Lower leg skin (tissue), 4 donors: ENCODE results near the gene MAP3K20. TPM values are rescaled to one million over a fixed set of nuclear protein-coding genes. Genes with fewer than 3 reads are reported as not detected.

Source experiments
- DNase-seq, 2 donors: peaks; one replicate each; pipeline ENCODE4 v3.0.0-alpha.2; 2019; ENCODE audit warnings: low spot score in 2 of 2
- H3K4me3 ChIP-seq: fragments of 200-600 bp; sonication (generic); 2 replicates; pipeline ENCODE4 v1.5.1; 2017; ENCODE audit warnings: mild to moderate bottlenecking, low read depth; ENCODE audit not compliant: poor library complexity, severe bottlenecking
- CTCF ChIP-seq, 3 donors: fragments of 450-650 bp; IDR thresholded peaks; one replicate each; pipeline ENCODE4 v1.5.1; 2016; ENCODE audit warnings: antibody characterized with exemption in 3 of 3, mild to moderate bottlenecking in 3 of 3, moderate library complexity in 2 of 3
- POLR2A ChIP-seq, 2 donors: fragments of 450-650 bp; IDR thresholded peaks; one replicate each; pipeline ENCODE4 v1.6.1; 2016 to 2017; ENCODE audit warnings: antibody characterized with exemption in 2 of 2, mild to moderate bottlenecking in 1 of 2, moderate library complexity in 1 of 2
- WGBS, 2 donors: methylation state at CpG; one replicate each; pipeline ENCODE4 v1.1.5; 2018; 5-methylcytosine and 5-hydroxymethylcytosine counted together
- intact Hi-C: fragments of 100-400 bp; cut with DNase I; formaldehyde crosslinking; loops from one replicate; pipeline ENCODE4 v1.15.0; 2023; ENCODE audit warnings: low total_unique reads
- total RNA-seq, 4 donors: library from RNA; depleted of rRNA; stranded (reverse); fragments of >200 nt; gene quantifications; one replicate each; pipeline ENCODE4 v1.1.0, GENCODE V29; 2016

MAP3K20 gene
- total RNA-seq, 4 donors from 2014 or later = 30.9 to 40.3 (median 37.3) TPM

GRCh38 chr2:173094731-173095130, 19.1 kb downstream of the MAP3K20 start:
- intact Hi-C loops = no loop called here
- 74 to 77% methylated on average over 1 of the region's 1 CpG for whole genome bisulfite sequencing, 2 donors
- no peak overlapping the region for H3K4me3 ChIP-seq
- no peak for DNase-seq
- TF ChIP-seq CTCF (IDR thresholded peaks at IDR 0.05) (no peak), POLR2A (IDR thresholded peaks at IDR 0.05) (no peak)

- no peak for DNase-seq
- WGBS, 2 donors = 94 to 100% methylated on average over 1 of the region's 1 CpG
- no peak for TF ChIP-seq CTCF (IDR thresholded peaks at IDR 0.05)
- no peak for TF ChIP-seq POLR2A (IDR thresholded peaks at IDR 0.05)
- no peak overlapping the region for H3K4me3 ChIP-seq
- intact Hi-C loops = no loop called here
Observed at GRCh38 chr2:173095356-173095755, 19.7 kb downstream of the MAP3K20 start.

- DNase-seq = no peak
- 98 to 100% methylated on average over 2 of the region's 2 CpGs for WGBS, 2 donors
- TF ChIP-seq CTCF (IDR thresholded peaks at IDR 0.05) = no peak
- no peak for TF ChIP-seq POLR2A (IDR thresholded peaks at IDR 0.05)
- intact Hi-C loops = no loop called here
- no peak overlapping the region for H3K4me3 ChIP-seq
Observed at GRCh38 chr2:173099271-173099670, 23.6 kb downstream of the MAP3K20 start.

- intact Hi-C loops = no loop called here
Observed at GRCh38 chr2:173099804-173100203, 24.2 kb downstream of the MAP3K20 start.

GRCh38 chr2:173101687-173102086, 26.0 kb downstream of the MAP3K20 start:
- TF ChIP-seq POLR2A (IDR thresholded peaks at IDR 0.05) = no peak
- no peak for TF ChIP-seq CTCF (IDR thresholded peaks at IDR 0.05)
- intact Hi-C loops = no loop called here
- no peak for DNase-seq
- no peak overlapping the region for H3K4me3 ChIP-seq
- WGBS, 2 donors = 68 to 69% methylated on average over 3 of the region's 3 CpGs

More at GRCh38 chr2:173099804-173100203, 24.2 kb downstream of the MAP3K20 start:
- no peak for DNase-seq
- TF ChIP-seq CTCF (IDR thresholded peaks at IDR 0.05) (no peak), POLR2A (IDR thresholded peaks at IDR 0.05) (no peak)
- H3K4me3 ChIP-seq = no peak overlapping the region
- WGBS, 2 donors = 95 to 96% methylated on average over 2 of the region's 2 CpGs

- intact Hi-C loops = no loop called here
- TF ChIP-seq POLR2A (IDR thresholded peaks at IDR 0.05) (no peak), CTCF (IDR thresholded peaks at IDR 0.05) (no peak)
- H3K4me3 ChIP-seq = no peak overlapping the region
- no peak for DNase-seq
- 94 to 97% methylated on average over 1 of the region's 1 CpG for WGBS, 2 donors
Observed at GRCh38 chr2:173104156-173104555, 28.5 kb downstream of the MAP3K20 start.
